Ascending aorta (tissue), 2 donors: ENCODE data around the gene PEX26. TPM values are rescaled to one million over a fixed set of nuclear protein-coding genes. Genes with fewer than 3 reads are reported as not detected.

Experiments
- DNase-seq, 2 donors: peaks; one replicate each; pipeline ENCODE4 v3.0.0-alpha.2; 2019; ENCODE audit warnings: low spot score in 2 of 2
- H3K27ac ChIP-seq, 2 donors: fragments of 200-600 bp; sonication (generic); one replicate each; pipeline ENCODE4 v1.5.1; 2016 to 2017; ENCODE audit warnings: mild to moderate bottlenecking in 1 of 2
- H3K27me3 ChIP-seq: fragments of 200-600 bp; sonication (generic); one replicate; pipeline ENCODE4 v1.5.1; 2017
- H3K36me3 ChIP-seq, 2 donors: fragments of 200-600 bp; sonication (generic); one replicate each; pipeline ENCODE4 v1.5.1; 2016
- H3K4me1 ChIP-seq, 2 donors: fragments of 200-600 bp; sonication (generic); one replicate each; pipeline ENCODE4 v1.5.1; 2016 to 2017; ENCODE audit warnings: mild to moderate bottlenecking in 1 of 2
- H3K4me3 ChIP-seq, 2 donors: fragments of 200-600 bp; sonication (generic); one replicate each; pipeline ENCODE4 v1.5.1; 2016 to 2017; ENCODE audit warnings: mild to moderate bottlenecking in 1 of 2
- H3K9me3 ChIP-seq, 2 donors: fragments of 200-600 bp; sonication (generic); one replicate each; pipeline ENCODE4 v1.5.1; 2016
- CTCF ChIP-seq, 3 experiments: fragments of 200-600 bp in 2 of 3; fragments of 450-650 bp in 1 of 3; sonication (generic) in 2 of 3; IDR thresholded peaks; one replicate each; pipeline ENCODE4 v1.5.1; 2016 to 2019; ENCODE audit warnings: antibody characterized with exemption in 3 of 3, mild to moderate bottlenecking in 1 of 3, moderate library complexity in 1 of 3
- intact Hi-C: fragments of 100-400 bp; cut with DNase I; formaldehyde crosslinking; loops from one replicate; pipeline ENCODE4 v1.15.1; 2023
- total RNA-seq: library from RNA; depleted of rRNA; stranded (reverse); fragments of >200 nt; gene quantifications from one replicate; pipeline ENCODE4 v1.1.0, GENCODE V29; 2016

Gene PEX26
- total RNA-seq, 1 donor from 2014 or later: 38.1 TPM

DNA sequence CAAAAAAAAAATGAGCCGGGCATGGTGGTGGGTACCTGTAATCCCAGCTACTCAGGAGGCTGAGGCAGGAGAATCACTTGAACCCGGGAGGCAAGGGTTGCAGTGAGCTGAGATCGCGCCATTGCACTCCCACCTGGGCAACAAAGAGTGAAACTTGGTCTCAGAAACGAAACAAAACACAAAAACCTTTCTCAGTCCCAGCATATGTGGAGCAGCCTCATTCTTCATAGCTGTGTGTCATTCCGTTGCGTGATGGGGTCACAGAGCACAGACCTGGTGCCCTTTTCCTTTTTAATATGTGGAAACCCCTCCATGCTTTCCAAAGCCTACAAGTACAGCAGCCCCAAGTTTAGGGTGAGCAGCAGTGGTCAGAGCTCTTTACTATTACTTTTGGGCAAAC lies 13.7 kb downstream of the PEX26 start:
- TF ChIP-seq CTCF (IDR thresholded peaks at IDR 0.05): no peak
- intact Hi-C loops: loop anchor here (1.0 kb wide), 1 partner anchor 13 kb away; no protein-coding TSS in a partner anchor

DNA sequence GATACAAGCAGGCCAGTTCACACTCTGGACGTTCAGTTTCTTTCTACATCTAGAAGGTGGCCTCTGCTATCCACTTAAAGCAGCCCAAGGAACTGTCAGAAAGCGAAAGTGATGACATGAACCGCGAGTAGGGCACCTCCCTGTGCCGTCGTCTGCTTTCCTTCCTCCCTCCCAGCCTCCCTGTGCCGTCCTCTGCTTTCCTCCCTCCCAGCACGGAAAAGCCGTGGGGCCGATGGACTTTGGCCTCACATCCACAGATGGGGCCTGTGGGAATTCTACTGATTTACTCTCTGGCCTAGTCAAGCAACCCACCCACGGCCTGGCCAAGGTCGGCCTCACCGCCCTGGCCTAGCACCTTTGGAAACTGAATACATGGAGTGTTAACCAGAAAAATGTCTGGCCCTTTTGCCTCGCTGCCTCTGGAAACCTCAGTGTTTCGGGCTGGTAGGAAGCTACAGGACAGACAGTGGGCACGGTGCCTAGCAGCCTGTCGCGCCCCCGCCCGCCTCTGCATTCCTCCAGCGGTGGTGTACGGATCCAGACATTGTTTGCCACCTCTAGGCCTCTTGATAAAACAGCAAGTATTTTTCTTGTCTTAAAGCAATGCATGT lies 14.2 kb downstream of the PEX26 start:
- DNase-seq: peak in 1 of 2 donors; percentile 82
- no peak for TF ChIP-seq CTCF (IDR thresholded peaks at IDR 0.05)
- Histone ChIP-seq H3K27ac (peak overlapping the region; percentile 94 to 97), H3K27me3 (no peaks in the 10 kb centered on the region), H3K4me1 (no peaks in the 10 kb centered on the region), H3K36me3 (peaks cover 21 to 25% of the 10 kb centered on the region in 2 donors), H3K9me3 (no peaks in the 10 kb centered on the region), H3K4me3 (peak overlapping the region; percentile 46 to 64)
- intact Hi-C loops: loop anchor here (1.0 kb wide), 2 partner anchors 14 to 262 kb away; no protein-coding TSS in a partner anchor

More for the DNA sequence above, 13.7 kb downstream of the PEX26 start:
- H3K27me3 ChIP-seq: no peaks in the 10 kb centered on the region
- DNase-seq: no peak
- no peaks in the 10 kb centered on the region for H3K4me1 ChIP-seq
- peaks cover 25 to 31% of the 10 kb centered on the region in 2 donors for H3K36me3 ChIP-seq
- H3K4me3 ChIP-seq: peak overlapping the region; percentile 46 to 64
- H3K9me3 ChIP-seq: no peaks in the 10 kb centered on the region
- peak overlapping the region; percentile 94 to 97 for H3K27ac ChIP-seq

DNA sequence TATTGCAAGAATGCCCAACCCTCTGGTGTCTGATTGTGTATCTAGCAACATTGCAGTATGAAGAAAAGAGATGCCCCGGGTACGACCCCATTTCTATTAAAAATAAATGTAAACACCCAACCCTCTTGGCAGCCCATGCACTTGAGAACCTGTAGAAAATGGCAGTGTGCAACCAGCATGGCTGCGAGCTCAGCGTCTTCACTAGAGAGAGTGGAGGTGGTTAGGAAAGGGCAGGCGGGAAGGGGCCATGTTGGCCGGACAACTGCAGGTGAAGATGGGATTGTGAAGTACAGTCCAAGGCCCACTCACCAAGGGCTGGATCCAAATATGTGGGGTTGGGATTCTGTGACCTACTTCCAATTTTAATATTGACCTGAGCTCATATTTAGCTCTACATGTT lies 15.9 kb downstream of the PEX26 start:
- intact Hi-C loops: no loop called here
- TF ChIP-seq CTCF (IDR thresholded peaks at IDR 0.05): no peak
- Histone ChIP-seq H3K36me3 (peaks cover 7 to 9% of the 10 kb centered on the region in 2 donors), H3K4me3 (no peak overlapping the region), H3K27ac (no peak overlapping the region), H3K27me3 (no peaks in the 10 kb centered on the region), H3K9me3 (no peaks in the 10 kb centered on the region), H3K4me1 (no peaks in the 10 kb centered on the region)
- no peak for DNase-seq

DNA sequence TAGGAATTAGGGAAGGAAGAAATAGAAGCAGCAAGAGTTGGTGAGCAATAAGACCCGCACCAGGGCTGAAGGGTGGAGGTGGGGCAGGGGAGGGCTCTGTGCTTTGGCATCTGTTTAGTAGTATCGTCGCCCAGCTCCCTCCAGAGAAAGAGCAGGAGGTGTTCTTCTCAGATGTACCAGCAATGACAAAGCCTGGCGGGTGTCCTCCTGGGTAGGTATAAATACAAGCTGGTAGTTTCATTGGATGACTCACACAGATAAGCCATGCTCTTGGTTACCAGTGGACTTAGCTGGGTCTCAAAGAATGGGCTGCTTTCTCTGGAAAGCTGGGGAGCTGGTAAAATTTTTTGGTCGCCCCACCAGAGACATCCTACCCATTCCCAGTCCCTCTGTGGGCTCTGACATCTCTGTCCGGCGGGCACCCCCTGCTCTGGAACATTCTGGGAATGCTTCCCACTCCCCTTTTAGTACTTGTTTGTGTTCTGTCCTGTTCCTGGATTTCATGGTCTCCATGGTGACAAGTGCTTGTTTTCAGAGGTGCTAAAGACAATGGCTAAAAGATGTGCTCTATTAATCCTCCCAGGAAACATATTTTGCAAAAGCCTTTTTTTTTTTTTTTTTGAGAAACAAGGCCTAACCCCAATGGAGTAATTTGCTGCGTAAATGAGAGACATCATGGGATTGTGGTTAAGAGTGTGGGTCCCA lies 17.5 kb downstream of the PEX26 start:
- no peaks in the 10 kb centered on the region for H3K4me1 ChIP-seq
- H3K27me3 ChIP-seq: no peaks in the 10 kb centered on the region
- no peak for TF ChIP-seq CTCF (IDR thresholded peaks at IDR 0.05)
- no peak overlapping the region for H3K4me3 ChIP-seq
- H3K27ac ChIP-seq: no peak overlapping the region
- no peak for DNase-seq
- no peaks in the 10 kb centered on the region for H3K9me3 ChIP-seq
- no peaks in the 10 kb centered on the region for H3K36me3 ChIP-seq
- intact Hi-C loops: no loop called here

DNA sequence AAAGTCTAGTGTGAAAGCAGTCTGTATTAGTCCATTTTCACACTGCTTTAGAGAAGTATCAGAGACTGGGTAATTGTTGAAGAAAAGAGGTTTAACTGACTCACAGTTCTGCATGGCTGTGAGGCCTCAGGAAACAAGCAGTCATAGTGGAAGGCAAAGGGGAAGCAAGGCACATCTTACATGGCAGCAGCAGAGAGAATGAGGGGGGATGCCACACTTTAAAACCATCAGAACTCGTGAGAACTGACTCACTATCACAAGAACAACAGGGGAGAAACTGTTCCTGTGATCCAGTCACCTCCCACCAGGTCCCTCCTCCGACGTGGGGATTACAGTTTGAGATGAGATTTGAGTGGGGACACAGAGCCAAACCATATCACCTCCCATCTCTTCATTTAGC lies 19.0 kb downstream of the PEX26 start:
- Histone ChIP-seq H3K9me3 (no peaks in the 10 kb centered on the region), H3K36me3 (peaks cover 0 to 5% of the 10 kb centered on the region in 2 donors), H3K27me3 (no peaks in the 10 kb centered on the region), H3K4me1 (no peaks in the 10 kb centered on the region), H3K4me3 (no peak overlapping the region), H3K27ac (no peak overlapping the region)
- intact Hi-C loops: no loop called here
- TF ChIP-seq CTCF (IDR thresholded peaks at IDR 0.05): no peak
- DNase-seq: no peak
